GM04504 (cell line): ENCODE data around the gene GRK2.
A peak's percentile ranks its signal among the peaks of the same experiment; 100 is the strongest.

Experiments used
- DNase-seq: peaks from one replicate; pipeline ENCODE4 v3.0.0-alpha.2; 2012; ENCODE audit warnings: low read depth

The GRK2 gene

GRCh38 chr11:67283481-67283963, 17.2 kb downstream of the GRK2 start:
- no peak for DNase-seq

GRCh38 chr11:67284811-67285540, 18.7 kb downstream of the GRK2 start:
- no peak for DNase-seq

- DNase-seq = no peak
Measured at GRCh38 chr11:67285541-67286498, 19.5 kb downstream of the GRK2 start.

GRCh38 chr11:67286621-67287333, 20.5 kb downstream of the GRK2 start:
- DNase-seq = no peak

GRCh38 chr11:67287355-67288197, 21.3 kb downstream of the GRK2 start:
- DNase-seq = no peak

- no peak for DNase-seq
Measured at GRCh38 chr11:67288198-67288451, 21.9 kb downstream of the GRK2 start.

- DNase-seq = peak; percentile 74
Measured at GRCh38 chr11:67288452-67289225, 22.4 kb downstream of the GRK2 start.

GRCh38 chr11:67289226-67289650, 23.0 kb downstream of the GRK2 start, which contains the start of gene ANKRD13D:
Gene ANKRD13D (plus strand): TSS chr11:67289303. CDS start chr11:67289461, 158 bp downstream.
- DNase-seq = no peak

- no peak for DNase-seq
Measured at GRCh38 chr11:67289651-67290479, 23.6 kb downstream of the GRK2 start.

- no peak for DNase-seq
Measured at GRCh38 chr11:67290801-67291200, 24.5 kb downstream of the GRK2 start.

GRCh38 chr11:67291481-67292381, 25.5 kb downstream of the GRK2 start:
- no peak for DNase-seq

GRCh38 chr11:67292671-67293070, 26.4 kb downstream of the GRK2 start:
- DNase-seq = no peak

- no peak for DNase-seq
Measured at GRCh38 chr11:67293090-67293489, 26.8 kb downstream of the GRK2 start.

GRCh38 chr11:67295846-67296245, 29.6 kb downstream of the GRK2 start:
- DNase-seq = no peak

GRCh38 chr11:67298786-67299185, 32.5 kb downstream of the GRK2 start:
- no peak for DNase-seq

GRCh38 chr11:67299471-67300191, 33.4 kb downstream of the GRK2 start:
- no peak for DNase-seq

GRCh38 chr11:67300256-67300755, 34.0 kb downstream of the GRK2 start:
- no peak for DNase-seq
